ENCODE results near the gene SYT1.

Gene SYT1

GRCh38 chr12:79351251-79351650, 486.7 kb downstream of the SYT1 start:
- DNase-seq (ENCODE audit: low read depth) = no peak

DNA sequence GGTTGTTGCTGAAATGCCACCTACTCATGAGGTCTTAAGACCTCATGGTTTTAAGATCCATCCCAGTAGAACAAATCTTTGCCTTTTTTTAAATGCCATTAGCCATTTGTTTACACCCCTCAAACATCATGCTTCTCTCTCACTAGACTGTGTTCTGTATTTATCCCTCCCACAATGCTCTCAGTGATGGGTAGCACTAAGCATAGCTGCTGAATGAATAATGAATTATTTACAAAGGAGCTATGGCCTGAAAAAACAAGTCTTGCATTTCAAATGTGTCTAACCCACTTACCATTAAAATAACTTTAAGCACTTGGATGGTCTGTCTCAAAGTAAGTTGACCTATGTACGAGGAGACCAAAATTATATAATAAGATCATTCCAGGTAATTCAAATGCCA, 491.6 kb downstream of the SYT1 start:
- no peak for DNase-seq (ENCODE audit: low read depth)

- DNase-seq (ENCODE audit: low read depth) = no peak
Measured at GRCh38 chr12:79357048-79357447, 492.5 kb downstream of the SYT1 start.

DNA sequence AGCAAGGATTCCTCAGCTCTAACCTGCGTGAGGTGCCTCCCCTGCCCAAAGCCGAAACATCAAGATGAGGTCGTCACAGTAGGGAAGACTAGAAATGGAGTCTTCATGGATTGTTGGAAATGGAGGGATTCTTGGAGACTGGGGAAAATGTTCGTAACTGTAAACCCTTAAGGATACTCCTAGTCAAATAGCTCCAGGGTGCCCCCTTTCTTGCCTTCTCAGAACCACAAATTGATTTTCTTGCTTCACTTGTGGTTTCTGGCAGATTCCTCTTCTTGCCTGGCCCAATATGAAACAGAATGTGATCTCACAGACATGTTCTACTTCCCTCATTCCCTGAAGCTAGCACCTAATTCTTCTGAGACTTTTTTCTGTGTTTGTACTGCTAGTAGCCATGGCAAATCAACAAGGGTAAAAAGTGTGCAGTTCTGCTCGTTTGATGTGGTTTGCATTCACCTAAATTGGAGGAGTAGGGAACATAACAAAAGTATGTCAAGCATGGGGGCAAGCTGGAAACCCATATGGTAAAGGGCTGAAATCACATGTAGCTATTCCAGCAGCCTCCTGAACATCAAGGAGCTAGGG, 494.2 kb downstream of the SYT1 start:
- DNase-seq (ENCODE audit: low read depth) = no peak

- no peak for DNase-seq (ENCODE audit: low read depth)
Measured at GRCh38 chr12:79360286-79360685, 495.7 kb downstream of the SYT1 start.

DNA sequence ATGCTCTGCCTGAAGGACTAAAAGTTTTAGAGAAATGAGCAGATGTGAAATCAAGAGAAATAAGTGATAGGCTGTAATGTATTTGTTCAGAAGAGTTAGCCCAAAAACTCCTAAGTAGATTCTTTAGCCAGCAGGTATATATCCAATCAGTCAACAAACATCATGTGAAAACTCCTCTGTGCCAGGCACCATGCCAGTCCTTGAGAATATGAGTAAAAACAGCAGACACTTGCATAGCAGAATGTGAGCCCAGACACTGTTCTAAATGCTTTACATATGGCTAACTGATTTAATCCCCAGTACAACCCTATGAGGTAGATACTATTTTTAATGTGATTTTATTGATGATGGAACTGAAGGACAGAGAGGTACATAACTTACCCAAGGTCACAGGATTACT, 496.4 kb downstream of the SYT1 start:
- DNase-seq (ENCODE audit: low read depth) = no peak

GRCh38 chr12:79364197-79364596, 499.6 kb downstream of the SYT1 start:
- DNase-seq (ENCODE audit: low read depth) = no peak

DNA sequence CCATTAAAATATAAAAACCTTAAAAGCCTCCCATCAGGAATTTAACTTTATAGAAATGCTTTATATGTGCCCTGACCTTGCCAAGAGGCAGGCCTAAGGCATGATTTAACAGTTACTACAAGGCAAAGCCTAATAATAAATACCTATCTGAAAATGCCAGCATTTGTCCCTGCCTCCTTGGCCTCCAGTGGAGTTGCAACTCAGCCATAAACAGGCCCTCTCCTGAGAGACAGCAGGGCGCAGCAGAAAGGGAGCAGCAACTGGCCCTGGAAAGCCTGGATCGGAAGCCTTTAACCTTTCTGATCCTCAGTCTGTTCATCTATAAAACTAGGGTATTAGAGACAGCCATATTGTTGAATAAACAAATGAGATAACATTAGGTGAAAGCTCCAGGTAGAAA, 501.8 kb downstream of the SYT1 start:
- no peak for DNase-seq (ENCODE audit: low read depth)

- DNase-seq (ENCODE audit: low read depth) = no peak
Measured at GRCh38 chr12:79367032-79367589, 502.5 kb downstream of the SYT1 start.

DNA sequence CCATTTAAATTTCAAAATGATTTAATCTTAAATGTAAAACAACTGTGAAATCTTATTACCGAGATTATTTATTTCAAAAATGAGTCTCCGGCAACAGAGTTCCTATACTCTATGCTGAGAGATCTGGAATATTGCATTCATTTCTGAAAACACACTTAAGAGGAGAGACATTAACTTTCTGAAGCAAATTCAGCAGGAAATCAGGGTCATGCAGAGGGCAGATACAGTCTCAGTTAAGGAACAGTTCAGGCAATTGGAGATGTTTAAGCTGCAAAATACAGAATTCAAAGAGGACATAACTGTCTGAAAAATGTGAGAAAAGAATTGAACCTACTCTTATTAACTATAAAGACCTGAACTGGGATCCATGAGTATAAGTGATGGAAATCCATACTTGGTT, 505.4 kb downstream of the SYT1 start:
- no peak for DNase-seq (ENCODE audit: low read depth)

GRCh38 chr12:79371226-79371625, 506.7 kb downstream of the SYT1 start:
- no peak for DNase-seq (ENCODE audit: low read depth)

DNA sequence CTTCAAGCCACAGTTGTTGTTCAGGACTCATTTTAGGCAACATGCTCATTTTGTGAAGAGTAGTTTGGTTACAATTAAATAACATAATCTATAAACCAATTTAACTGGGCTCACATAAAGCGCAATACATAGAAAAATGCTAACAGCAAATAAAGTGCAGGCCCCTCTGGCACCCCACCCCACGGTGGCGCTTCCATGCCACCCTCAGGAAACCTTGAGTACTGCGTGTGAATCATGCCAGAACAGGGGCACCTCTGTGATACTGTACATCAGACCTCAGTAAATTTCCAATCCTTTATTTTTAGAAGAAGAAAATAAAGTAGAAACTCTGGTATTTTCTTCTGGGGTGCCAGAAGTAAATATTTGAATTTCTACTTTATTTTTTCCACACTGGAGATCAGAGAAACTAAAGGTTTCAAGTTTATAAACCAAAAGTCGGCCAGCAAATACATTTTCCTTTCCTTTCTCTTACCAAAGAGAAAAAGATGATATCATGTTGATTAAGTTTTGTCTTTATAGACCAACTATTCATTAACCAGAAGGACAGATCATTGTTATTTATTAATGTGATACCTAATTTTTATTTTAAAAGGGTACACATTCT, 509.4 kb downstream of the SYT1 start:
- peak; percentile 2 for DNase-seq (ENCODE audit: low read depth)

DNA sequence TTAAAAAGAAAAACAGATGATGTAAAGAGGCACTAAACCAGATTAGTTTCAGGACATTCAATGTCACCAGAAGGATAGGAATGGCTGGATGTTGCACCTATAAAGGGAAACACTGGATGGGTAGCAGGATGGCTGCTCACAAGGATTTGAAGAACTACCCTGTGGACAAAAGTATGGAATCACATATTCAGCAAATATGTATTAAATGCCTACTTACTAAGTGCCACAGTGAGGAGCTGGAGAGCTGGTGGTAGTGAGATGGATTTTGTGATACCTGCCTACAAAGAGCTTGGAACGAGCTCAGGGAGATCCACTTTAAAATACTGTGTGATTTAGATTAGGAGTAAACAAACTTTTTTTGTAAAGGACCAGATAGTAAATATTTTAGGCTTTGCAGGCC, 510.0 kb downstream of the SYT1 start:
- no peak for DNase-seq (ENCODE audit: low read depth)

- no peak for DNase-seq (ENCODE audit: low read depth)
Measured at GRCh38 chr12:79375050-79375449, 510.5 kb downstream of the SYT1 start.

GRCh38 chr12:79378496-79378895, 513.9 kb downstream of the SYT1 start:
- DNase-seq (ENCODE audit: low read depth) = no peak

GRCh38 chr12:79380402-79380801, 515.8 kb downstream of the SYT1 start:
- no peak for DNase-seq (ENCODE audit: low read depth)

DNA sequence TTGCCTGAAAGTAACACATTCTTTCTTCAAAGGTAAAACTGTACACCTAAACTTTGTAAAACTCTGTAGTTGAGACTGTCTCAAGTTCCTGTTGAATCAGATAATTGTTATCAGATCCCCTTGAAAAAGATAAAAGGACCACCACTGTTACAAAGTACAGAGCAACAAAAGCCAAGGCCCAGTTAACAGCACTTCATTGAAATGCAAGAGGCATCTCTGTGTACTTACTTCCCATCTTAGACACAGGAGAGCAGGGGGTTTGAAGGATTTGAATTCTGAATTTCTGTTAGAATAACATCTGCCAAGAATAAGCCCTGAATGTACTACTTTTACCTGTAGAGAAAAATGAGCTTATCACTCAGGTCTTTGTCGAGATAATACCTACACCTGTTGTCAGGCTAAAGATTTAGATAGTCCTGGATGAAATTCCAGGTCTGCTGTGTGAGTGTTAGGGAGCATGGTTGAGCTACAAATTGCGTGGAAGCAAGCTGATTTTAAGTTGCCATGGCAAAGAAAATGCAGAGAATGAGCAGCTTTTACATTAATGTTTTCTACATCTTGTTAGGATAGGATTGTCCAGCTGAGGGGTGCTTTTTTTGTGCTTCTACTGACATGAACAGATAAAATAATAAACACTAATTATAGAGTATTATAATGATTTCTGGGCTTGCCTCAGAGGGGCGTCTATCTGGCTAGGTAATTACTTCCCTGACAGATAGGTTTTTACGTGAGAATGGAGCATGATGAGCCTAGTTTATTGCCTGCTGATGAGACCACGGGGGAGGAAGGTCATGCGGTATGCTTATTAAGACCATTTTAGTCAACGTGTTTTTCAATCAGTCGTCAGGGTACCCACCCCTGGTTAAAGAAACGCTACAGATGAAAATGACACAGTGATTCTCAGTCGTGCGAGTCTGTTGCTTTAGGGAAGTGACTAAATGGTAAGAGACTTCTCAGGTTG, 517.0 kb downstream of the SYT1 start:
- no peak for DNase-seq (ENCODE audit: low read depth)

- DNase-seq (ENCODE audit: low read depth) = no peak
Measured at GRCh38 chr12:79384551-79384950, 520.0 kb downstream of the SYT1 start.

DNA sequence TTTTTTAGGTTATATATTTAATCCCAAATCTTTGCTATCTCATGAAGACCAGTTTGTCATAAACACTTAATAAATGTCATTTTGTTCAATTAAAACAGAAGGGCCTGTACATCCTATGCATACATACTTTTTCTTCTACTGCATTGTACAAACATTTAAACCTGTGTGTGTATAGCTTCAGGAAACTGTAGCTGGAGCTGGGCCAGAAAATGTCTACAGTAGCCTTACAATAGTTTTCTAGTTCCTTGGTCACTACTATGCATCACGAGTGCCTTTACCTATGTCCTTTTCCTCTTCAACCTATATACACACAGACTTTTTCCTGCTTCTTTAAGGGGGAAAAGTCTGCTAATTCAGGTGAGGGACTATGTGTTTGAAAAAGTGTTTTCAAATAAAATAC, 523.4 kb downstream of the SYT1 start:
- no peak for DNase-seq (ENCODE audit: low read depth)

DNA sequence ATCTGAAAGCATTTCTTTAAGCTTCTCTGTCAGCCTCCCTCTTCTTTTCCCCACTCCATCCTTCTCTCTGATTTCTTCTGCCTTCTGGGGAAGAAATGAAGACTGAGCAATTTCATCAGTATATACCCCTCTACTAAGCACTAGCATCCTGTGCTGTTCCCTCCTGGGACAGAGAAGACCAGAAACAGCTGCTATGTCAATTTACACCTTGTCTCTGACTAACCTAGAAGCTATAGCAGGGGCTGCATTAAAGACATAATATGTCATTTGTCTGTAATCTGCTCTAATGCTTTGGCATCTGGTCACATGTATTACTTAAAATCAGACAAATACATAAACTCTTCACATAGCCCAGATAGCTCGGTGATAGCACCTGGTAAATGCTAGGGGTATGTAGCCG, 529.3 kb downstream of the SYT1 start:
- DNase-seq (ENCODE audit: low read depth) = no peak

DNA sequence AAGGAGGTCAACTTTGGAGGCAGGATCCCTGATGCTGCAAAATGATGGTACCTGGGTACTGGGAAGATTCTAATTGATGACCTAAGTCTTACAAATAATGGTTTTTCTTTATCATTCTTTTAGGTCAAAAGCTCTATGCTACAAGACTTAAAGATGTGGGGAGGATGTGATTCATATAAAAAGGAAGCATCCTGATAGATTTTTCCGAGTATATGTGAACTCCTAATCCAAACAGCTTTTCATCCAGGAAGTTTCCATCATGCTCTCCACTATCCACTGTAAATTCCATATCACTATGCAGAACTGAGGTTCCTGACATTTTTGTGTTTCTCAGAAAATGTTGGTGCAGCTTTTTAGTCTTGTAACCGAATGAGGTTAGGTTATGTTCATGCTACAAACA, 533.0 kb downstream of the SYT1 start:
- no peak for DNase-seq (ENCODE audit: low read depth)

DNA sequence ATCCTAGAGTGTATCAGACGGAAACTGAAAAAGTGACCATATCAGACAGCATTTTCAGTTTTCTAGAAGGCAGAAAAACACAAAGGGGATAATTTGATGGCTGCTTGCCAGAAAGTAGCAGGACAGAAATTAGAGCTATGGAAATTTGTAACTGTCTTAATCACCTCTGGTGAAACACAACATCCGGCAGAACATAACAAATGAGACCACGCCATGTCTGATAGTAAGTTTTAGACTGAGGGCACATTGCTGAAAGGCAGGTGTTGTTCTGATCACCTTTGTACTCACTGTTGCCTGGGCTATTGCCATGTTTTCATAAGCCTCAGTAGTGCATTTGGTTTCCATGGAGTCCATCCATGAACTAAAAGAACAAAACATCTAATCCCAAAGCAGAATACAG, 535.9 kb downstream of the SYT1 start:
- no peak for DNase-seq (ENCODE audit: low read depth)

GRCh38 chr12:79402606-79403005, 538.0 kb downstream of the SYT1 start:
- DNase-seq (ENCODE audit: low read depth) = no peak

Data from activated T-cell treated with anti-CD3 and anti-CD28 coated beads for 48 hours (primary cell).